Hepatic stellate cell (primary cell): Measurements from ENCODE around the gene B3GALNT2.

Experiments
- DNase-seq: peaks from one replicate; pipeline ENCODE4 v3.0.0; 2011; ENCODE audit warnings: low spot score

B3GALNT2 gene

GRCh38 chr1:235409042-235409820 lies 95.0 kb downstream of the B3GALNT2 start:
- DNase-seq = no peak

GRCh38 chr1:235408503-235408960 lies 95.7 kb downstream of the B3GALNT2 start:
- no peak for DNase-seq

GRCh38 chr1:235407419-235407818 lies 96.8 kb downstream of the B3GALNT2 start:
- no peak for DNase-seq

- no peak for DNase-seq
Observed at GRCh38 chr1:235404190-235404589, 100.1 kb downstream of the B3GALNT2 start.

GRCh38 chr1:235403593-235403992 lies 100.7 kb downstream of the B3GALNT2 start:
- no peak for DNase-seq

GRCh38 chr1:235402457-235403200 lies 101.6 kb downstream of the B3GALNT2 start:
- no peak for DNase-seq

- DNase-seq = no peak
Observed at GRCh38 chr1:235401251-235401650, 103.0 kb downstream of the B3GALNT2 start.
